Astrocyte (in vitro differentiated cells and primary cell): Measurements from ENCODE around the gene MAP1B.

Source experiments
- EZH2 ChIP-seq: IDR thresholded peaks from 2 replicates; pipeline ENCODE4 v1.6.1; 2012; ENCODE audit warnings: mild to moderate bottlenecking, low read length, inconsistent platforms; ENCODE audit not compliant: insufficient read depth
- TF ChIP-seq, protein P1 (sequence below): IDR thresholded peaks from 2 replicates; pipeline ENCODE4 v1.5.1; 2011; ENCODE audit warnings: low read depth, mild to moderate bottlenecking, inconsistent platforms, low read length, moderate library complexity; ENCODE audit not compliant: insufficient read depth

DNA sequence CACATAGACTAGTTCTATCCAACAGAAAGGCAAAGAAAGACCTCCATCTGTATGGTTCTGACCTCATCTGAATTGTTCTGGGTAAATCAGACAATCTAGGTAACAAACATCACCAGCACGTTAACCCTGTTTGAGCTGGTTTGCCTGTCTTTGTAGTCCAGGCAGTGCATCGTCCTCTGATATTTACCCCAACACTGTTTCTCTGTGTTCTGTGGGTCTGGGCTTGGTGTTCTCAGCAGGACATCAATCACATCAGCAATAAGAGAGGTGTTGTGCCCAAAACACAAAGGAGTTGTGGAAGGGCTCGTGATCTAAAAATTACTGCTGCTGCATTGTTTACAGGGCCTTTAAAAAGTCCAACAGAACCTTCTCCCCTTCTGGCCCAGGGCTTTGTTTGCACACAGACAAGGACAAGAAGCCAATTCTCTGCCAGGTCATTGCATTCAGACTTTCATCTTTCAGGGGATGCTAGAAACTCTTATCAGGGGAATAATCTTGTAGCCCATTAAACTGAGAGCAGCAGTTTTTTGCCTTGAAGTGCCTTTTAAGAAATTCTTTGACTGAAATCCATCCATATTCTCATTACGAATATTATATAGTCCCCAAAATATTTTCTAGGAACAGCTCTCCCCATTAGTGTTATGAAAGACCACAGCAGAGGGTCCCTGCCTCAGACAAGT, 30.5 kb upstream of the MAP1B start:
- TF ChIP-seq EZH2, result no peak
- TF ChIP-seq, protein P1, sequence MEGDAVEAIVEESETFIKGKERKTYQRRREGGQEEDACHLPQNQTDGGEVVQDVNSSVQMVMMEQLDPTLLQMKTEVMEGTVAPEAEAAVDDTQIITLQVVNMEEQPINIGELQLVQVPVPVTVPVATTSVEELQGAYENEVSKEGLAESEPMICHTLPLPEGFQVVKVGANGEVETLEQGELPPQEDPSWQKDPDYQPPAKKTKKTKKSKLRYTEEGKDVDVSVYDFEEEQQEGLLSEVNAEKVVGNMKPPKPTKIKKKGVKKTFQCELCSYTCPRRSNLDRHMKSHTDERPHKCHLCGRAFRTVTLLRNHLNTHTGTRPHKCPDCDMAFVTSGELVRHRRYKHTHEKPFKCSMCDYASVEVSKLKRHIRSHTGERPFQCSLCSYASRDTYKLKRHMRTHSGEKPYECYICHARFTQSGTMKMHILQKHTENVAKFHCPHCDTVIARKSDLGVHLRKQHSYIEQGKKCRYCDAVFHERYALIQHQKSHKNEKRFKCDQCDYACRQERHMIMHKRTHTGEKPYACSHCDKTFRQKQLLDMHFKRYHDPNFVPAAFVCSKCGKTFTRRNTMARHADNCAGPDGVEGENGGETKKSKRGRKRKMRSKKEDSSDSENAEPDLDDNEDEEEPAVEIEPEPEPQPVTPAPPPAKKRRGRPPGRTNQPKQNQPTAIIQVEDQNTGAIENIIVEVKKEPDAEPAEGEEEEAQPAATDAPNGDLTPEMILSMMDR, result no peak
